ENCODE data around the gene DDX46. TPM values are rescaled to one million over a fixed set of nuclear protein-coding genes. Genes with fewer than 3 reads are reported as not detected.

Gene DDX46
- total and polyA plus RNA-seq, 7 donors: 16.5 to 48.7 (median 46.5) TPM

DNA sequence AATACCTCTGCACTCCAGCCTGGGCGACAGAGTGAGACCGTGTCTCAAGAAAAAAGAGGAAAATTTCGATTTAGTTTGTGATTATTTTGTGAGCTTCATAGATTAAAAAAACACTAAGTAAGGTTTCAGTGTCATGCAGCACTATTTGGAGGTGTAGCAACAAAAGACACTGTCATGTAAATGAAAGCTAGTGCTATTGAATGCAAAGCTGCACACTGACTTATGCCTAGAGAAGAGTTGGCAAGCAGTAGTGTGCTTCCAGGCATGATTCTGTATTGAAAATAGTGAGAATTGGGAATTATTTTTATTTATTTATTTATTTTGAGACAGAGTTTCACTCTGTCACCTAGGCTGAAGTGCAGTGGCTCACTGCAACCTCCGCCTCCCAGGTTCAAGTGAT lies 34.5 kb downstream of the DDX46 start:
- H3K4me1 ChIP-seq: no peaks in the 10 kb centered on the region
- DNase-seq: no peak
- no peak overlapping the region for H3K27ac ChIP-seq
- H3K27me3 ChIP-seq (ENCODE audit: insufficient read depth in 3 of 3, low read length in 2 of 3): no peaks in the 10 kb centered on the region
- H3K9me3 ChIP-seq: no peaks in the 10 kb centered on the region
- intact Hi-C loops (cut with DNase I): loop anchor here (5.0 to 10.0 kb wide), 2 partner anchors 88 to 116 kb away; no protein-coding TSS in a partner anchor
- H3K4me3 ChIP-seq: no peak overlapping the region
- ATAC-seq: no peak
- 92 to 97% (median 93%) methylated on average over 4 of the region's 4 CpGs for WGBS, 3 donors
- TF ChIP-seq CTCF (IDR thresholded peaks at IDR 0.05): no peak
- H3K36me3 ChIP-seq (ENCODE audit: insufficient read depth in 1 of 2, low read depth in 1 of 2): peaks cover 8 to 100% of the 10 kb centered on the region in 2 donors

GRCh38 chr5:134794082-134794481 lies 35.5 kb downstream of the DDX46 start:
- no peak overlapping the region for H3K27ac ChIP-seq
- peaks cover 8 to 100% of the 10 kb centered on the region in 2 donors for H3K36me3 ChIP-seq (ENCODE audit: insufficient read depth in 1 of 2, low read depth in 1 of 2)
- no peak overlapping the region for H3K4me3 ChIP-seq
- H3K9me3 ChIP-seq: no peaks in the 10 kb centered on the region
- DNase-seq (no peak), ATAC-seq (no peak)
- no peak for TF ChIP-seq CTCF (IDR thresholded peaks at IDR 0.05)
- intact Hi-C loops (cut with DNase I): loop anchor here (5.0 to 10.0 kb wide), 2 partner anchors 89 to 117 kb away; no protein-coding TSS in a partner anchor
- no peaks in the 10 kb centered on the region for H3K27me3 ChIP-seq (ENCODE audit: insufficient read depth in 3 of 3, low read length in 2 of 3)
- 88 to 98% (median 91%) methylated on average over 2 of the region's 2 CpGs for WGBS, 3 donors
- no peaks in the 10 kb centered on the region for H3K4me1 ChIP-seq

- Histone ChIP-seq H3K4me3 (no peak overlapping the region), H3K27ac (no peak overlapping the region), H3K9me3 (no peaks in the 10 kb centered on the region), H3K27me3 (ENCODE audit: insufficient read depth in 3 of 3, low read length in 2 of 3) (no peaks in the 10 kb centered on the region), H3K36me3 (ENCODE audit: insufficient read depth in 1 of 2, low read depth in 1 of 2) (peaks cover 8 to 100% of the 10 kb centered on the region in 2 donors), H3K4me1 (no peaks in the 10 kb centered on the region)
- DNase-seq (no peak), ATAC-seq (no peak)
- intact Hi-C loops (cut with DNase I): loop anchor here (5.0 to 10.0 kb wide), 2 partner anchors 90 to 118 kb away; no protein-coding TSS in a partner anchor
- TF ChIP-seq CTCF (IDR thresholded peaks at IDR 0.05): no peak
- WGBS, 3 donors: 93 to 96% (median 95%) methylated on average over 8 of the region's 8 CpGs
Measured at GRCh38 chr5:134794819-134795218, 36.2 kb downstream of the DDX46 start.

GRCh38 chr5:134798468-134798867 lies 39.9 kb downstream of the DDX46 start:
- no peak overlapping the region for H3K4me3 ChIP-seq
- 85 to 90% (median 88%) methylated on average over 5 of the region's 5 CpGs for WGBS, 3 donors
- H3K9me3 ChIP-seq: no peaks in the 10 kb centered on the region
- no peaks in the 10 kb centered on the region for H3K27me3 ChIP-seq (ENCODE audit: insufficient read depth in 3 of 3, low read length in 2 of 3)
- ATAC-seq (no peak), DNase-seq (no peak)
- H3K4me1 ChIP-seq: no peaks in the 10 kb centered on the region
- intact Hi-C loops (cut with DNase I): loop anchor here (10.0 kb wide), 1 partner anchor 94 kb away; no protein-coding TSS in a partner anchor
- H3K27ac ChIP-seq: no peak overlapping the region
- peaks cover 2 to 96% of the 10 kb centered on the region in 2 donors for H3K36me3 ChIP-seq (ENCODE audit: insufficient read depth in 1 of 2, low read depth in 1 of 2)
- no peak for TF ChIP-seq CTCF (IDR thresholded peaks at IDR 0.05)

- Histone ChIP-seq H3K4me3 (no peak overlapping the region), H3K27ac (no peak overlapping the region), H3K9me3 (no peaks in the 10 kb centered on the region), H3K36me3 (ENCODE audit: insufficient read depth in 1 of 2, low read depth in 1 of 2) (peaks cover 0 to 84% of the 10 kb centered on the region in 2 donors), H3K27me3 (ENCODE audit: insufficient read depth in 3 of 3, low read length in 2 of 3) (no peaks in the 10 kb centered on the region), H3K4me1 (no peaks in the 10 kb centered on the region)
- no peak for TF ChIP-seq CTCF (IDR thresholded peaks at IDR 0.05)
- DNase-seq: no peak
- WGBS, 3 donors: 85 to 90% (median 87%) methylated on average over 4 of the region's 4 CpGs
- intact Hi-C loops (cut with DNase I): no loop called here
- no peak for ATAC-seq
Measured at GRCh38 chr5:134803821-134804220, 45.2 kb downstream of the DDX46 start.
